Measurements from ENCODE around the gene NETO2.

- no peak for TF ChIP-seq CEBPB (IDR thresholded peaks at IDR 0.05; ENCODE audit: borderline replicate concordance, low read depth, low read length)
- no peak for TF ChIP-seq ZNF263 (CRISPR knock-in tag; IDR thresholded peaks at IDR 0.05)
- TF ChIP-seq ZNF12 (CRISPR knock-in tag; IDR thresholded peaks at IDR 0.05), result no peak
- no peak for TF ChIP-seq EP300 (IDR thresholded peaks at IDR 0.05; ENCODE audit: low read depth in 2 of 2, low read length in 2 of 2)
- no peak for TF ChIP-seq EP300 (CRISPR knock-in tag; IDR thresholded peaks at IDR 0.05; ENCODE audit: borderline replicate concordance)
- TF ChIP-seq MYC (CRISPR knock-in tag; IDR thresholded peaks at IDR 0.05; ENCODE audit: borderline replicate concordance), result no peak
- no peak for TF ChIP-seq PRPF4 (IDR thresholded peaks at IDR 0.05; ENCODE audit: low read depth, low read length, poor library complexity, severe bottlenecking)
- TF ChIP-seq, protein P1, sequence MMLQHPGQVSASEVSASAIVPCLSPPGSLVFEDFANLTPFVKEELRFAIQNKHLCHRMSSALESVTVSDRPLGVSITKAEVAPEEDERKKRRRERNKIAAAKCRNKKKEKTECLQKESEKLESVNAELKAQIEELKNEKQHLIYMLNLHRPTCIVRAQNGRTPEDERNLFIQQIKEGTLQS (CRISPR knock-in tag; IDR thresholded peaks at IDR 0.05), result no peak
- no peak for TF ChIP-seq ZNF674 (CRISPR knock-in tag; IDR thresholded peaks at IDR 0.05; ENCODE audit: low read depth)
- no peak for TF ChIP-seq HMGA1 (CRISPR knock-in tag; conservative IDR thresholded peaks at IDR 0.05)
- no peak for TF ChIP-seq POLR2AphosphoS5 (IDR thresholded peaks at IDR 0.05; ENCODE audit: low read depth, low read length)
- no peak for TF ChIP-seq CTCF (CRISPR knock-in tag; IDR thresholded peaks at IDR 0.05)
- TF ChIP-seq POLR2G (IDR thresholded peaks at IDR 0.05; ENCODE audit: low read depth, low read length), result no peak
- TF ChIP-seq, protein P2, sequence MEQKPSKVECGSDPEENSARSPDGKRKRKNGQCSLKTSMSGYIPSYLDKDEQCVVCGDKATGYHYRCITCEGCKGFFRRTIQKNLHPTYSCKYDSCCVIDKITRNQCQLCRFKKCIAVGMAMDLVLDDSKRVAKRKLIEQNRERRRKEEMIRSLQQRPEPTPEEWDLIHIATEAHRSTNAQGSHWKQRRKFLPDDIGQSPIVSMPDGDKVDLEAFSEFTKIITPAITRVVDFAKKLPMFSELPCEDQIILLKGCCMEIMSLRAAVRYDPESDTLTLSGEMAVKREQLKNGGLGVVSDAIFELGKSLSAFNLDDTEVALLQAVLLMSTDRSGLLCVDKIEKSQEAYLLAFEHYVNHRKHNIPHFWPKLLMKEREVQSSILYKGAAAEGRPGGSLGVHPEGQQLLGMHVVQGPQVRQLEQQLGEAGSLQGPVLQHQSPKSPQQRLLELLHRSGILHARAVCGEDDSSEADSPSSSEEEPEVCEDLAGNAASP (CRISPR knock-in tag; IDR thresholded peaks at IDR 0.05; ENCODE audit: borderline replicate concordance), result no peak
These were observed 16.2 kb downstream of the NETO2 start for GRCh38 chr16:47127541-47127940.

Data from HepG2 (cell line).